ENCODE results near the gene ABCC6. TPM values are rescaled to one million over a fixed set of nuclear protein-coding genes. Genes with fewer than 3 reads are reported as not detected.

Gene ABCC6
- total and polyA plus RNA-seq, 2 donors (not counting 3 experiments of a cell fraction or from before 2014, with no cell fraction given) = 0.07 to 0.84 TPM

DNA sequence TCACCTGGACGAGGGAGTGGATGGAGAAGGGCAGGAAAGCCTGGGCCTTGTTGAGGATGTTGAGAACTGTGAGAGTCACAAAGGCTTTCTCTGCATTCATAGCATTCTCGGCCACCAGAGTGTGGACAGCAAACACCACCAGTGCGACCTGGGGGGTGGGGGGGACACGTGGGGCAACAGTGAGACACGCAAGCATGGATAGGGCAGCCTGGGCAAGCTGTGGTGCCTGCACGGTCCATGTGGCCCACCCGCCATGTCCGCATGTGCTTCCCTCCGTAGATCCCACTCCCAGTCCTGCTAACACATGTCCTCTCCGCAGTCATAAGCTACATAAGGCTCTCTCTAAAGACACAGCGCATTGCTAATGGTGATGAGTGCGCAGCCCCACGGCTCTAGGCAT lies 34.5 kb downstream of the ABCC6 start:
- intact Hi-C loops (cut with micrococcal nuclease) (no loop called here), dilution Hi-C loops (cut with MboI; ENCODE audit: extremely low pct_ligation_motif_present, low sequenced_read_pairs) (no loop called here)
- H3K27ac ChIP-seq (ENCODE audit: insufficient read depth, low read depth, low read length) = no peak overlapping the region
- H3K4me1 ChIP-seq (ENCODE audit: control insufficient read depth, extremely low read depth, insufficient read depth, low read length) = no peaks in the 10 kb centered on the region
- TF ChIP-seq, protein P1, sequence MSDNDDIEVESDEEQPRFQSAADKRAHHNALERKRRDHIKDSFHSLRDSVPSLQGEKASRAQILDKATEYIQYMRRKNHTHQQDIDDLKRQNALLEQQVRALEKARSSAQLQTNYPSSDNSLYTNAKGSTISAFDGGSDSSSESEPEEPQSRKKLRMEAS (IDR thresholded peaks at IDR 0.05; ENCODE audit: insufficient read depth, insufficient read length) = no peak
- TF ChIP-seq, protein P2, sequence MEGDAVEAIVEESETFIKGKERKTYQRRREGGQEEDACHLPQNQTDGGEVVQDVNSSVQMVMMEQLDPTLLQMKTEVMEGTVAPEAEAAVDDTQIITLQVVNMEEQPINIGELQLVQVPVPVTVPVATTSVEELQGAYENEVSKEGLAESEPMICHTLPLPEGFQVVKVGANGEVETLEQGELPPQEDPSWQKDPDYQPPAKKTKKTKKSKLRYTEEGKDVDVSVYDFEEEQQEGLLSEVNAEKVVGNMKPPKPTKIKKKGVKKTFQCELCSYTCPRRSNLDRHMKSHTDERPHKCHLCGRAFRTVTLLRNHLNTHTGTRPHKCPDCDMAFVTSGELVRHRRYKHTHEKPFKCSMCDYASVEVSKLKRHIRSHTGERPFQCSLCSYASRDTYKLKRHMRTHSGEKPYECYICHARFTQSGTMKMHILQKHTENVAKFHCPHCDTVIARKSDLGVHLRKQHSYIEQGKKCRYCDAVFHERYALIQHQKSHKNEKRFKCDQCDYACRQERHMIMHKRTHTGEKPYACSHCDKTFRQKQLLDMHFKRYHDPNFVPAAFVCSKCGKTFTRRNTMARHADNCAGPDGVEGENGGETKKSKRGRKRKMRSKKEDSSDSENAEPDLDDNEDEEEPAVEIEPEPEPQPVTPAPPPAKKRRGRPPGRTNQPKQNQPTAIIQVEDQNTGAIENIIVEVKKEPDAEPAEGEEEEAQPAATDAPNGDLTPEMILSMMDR (IDR thresholded peaks at IDR 0.05; ENCODE audit: extremely low read depth in 1 of 2, insufficient read depth in 1 of 2, low read depth in 1 of 2, low read length in 2 of 2) = no peak
- TF ChIP-seq POLR2AphosphoS5 (IDR thresholded peaks at IDR 0.05; ENCODE audit: insufficient read depth, low read depth, low read length) = no peak
- no peak for TF ChIP-seq JUN (IDR thresholded peaks at IDR 0.05; ENCODE audit: borderline replicate concordance, insufficient read depth, insufficient read length, low read depth)
- TF ChIP-seq EZH2 (IDR thresholded peaks at IDR 0.05; ENCODE audit: borderline replicate concordance, low read depth, low read length, severe bottlenecking) = no peak
- no peak for TF ChIP-seq POLR2A (IDR thresholded peaks at IDR 0.05; ENCODE audit: low read depth, low read length)
- no peak for TF ChIP-seq MYC (IDR thresholded peaks at IDR 0.05; ENCODE audit: low read depth, low read length)
- TF ChIP-seq FOS (IDR thresholded peaks at IDR 0.05; ENCODE audit: borderline replicate concordance, insufficient read depth, low read length) = no peak
- TF ChIP-seq GATA2 (IDR thresholded peaks at IDR 0.05; ENCODE audit: insufficient read depth, insufficient read length, low read depth, low read length) = no peak
- no peak overlapping the region for H3K4me3 ChIP-seq (replicated peaks in 1 of 3; ENCODE audit: insufficient read depth in 1 of 3, low read depth in 1 of 3, low read length in 3 of 3)
- no peaks in the 10 kb centered on the region for H4K20me1 ChIP-seq (replicated peaks; ENCODE audit: control insufficient read depth, extremely low read depth, insufficient read depth, low read length)
- H3K27me3 ChIP-seq (ENCODE audit: control insufficient read depth in 2 of 2, insufficient read depth in 2 of 2, low read length in 2 of 2) = peaks cover 0 to 1% of the 10 kb centered on the region in 2 experiments
- no peaks in the 10 kb centered on the region for H3K9me3 ChIP-seq (replicated peaks; ENCODE audit: control insufficient read depth, insufficient read depth, low read length)
- no peak overlapping the region for H3K4me2 ChIP-seq (ENCODE audit: insufficient read depth, low read length)
- POLR2A ChIA-PET = no interaction called here
- no peak overlapping the region for H2AFZ ChIP-seq (ENCODE audit: low read depth, low read length)
- FAIRE-seq (no peak), DNase-seq (ENCODE audit: low read depth, low spot score) (no peak)
- no peaks in the 10 kb centered on the region for H3K36me3 ChIP-seq (ENCODE audit: control insufficient read depth in 2 of 2, extremely low read depth in 1 of 2, insufficient read depth in 2 of 2, low read length in 2 of 2)
- no peaks in the 10 kb centered on the region for H3K9me1 ChIP-seq (replicated peaks; ENCODE audit: control insufficient read depth, extremely low read depth, insufficient read depth, low read length)
- CTCF ChIA-PET = interaction anchor here (2.1 kb wide), 1 partner anchor 411 kb away, joined by 8 read pairs; no protein-coding TSS in a partner anchor
- no peaks in the 10 kb centered on the region for H3K79me2 ChIP-seq (ENCODE audit: control insufficient read depth, insufficient read depth, low read length)
- H3K9ac ChIP-seq (replicated peaks; ENCODE audit: extremely low read depth, insufficient read depth, low read length) = no peak overlapping the region
- no TSS peak for BruUV-seq (replicated peaks)

Measured in endothelial cell of umbilical vein (primary cell).